Left lung (tissue), 10 donors: ENCODE results near the gene VPS52. TPM values are rescaled to one million over a fixed set of nuclear protein-coding genes. Genes with fewer than 3 reads are reported as not detected.

Experiments used
- ATAC-seq: fragments of 200-7000 bp; cut with Tn5 transposase; one replicate; pipeline ENCODE4 v1.9.1; 2020; ENCODE audit warnings: moderate library complexity
- DNase-seq, 4 donors: peaks; one replicate each; pipeline ENCODE4 v3.0.0-alpha.2; 2013 to 2020
- H3K27ac ChIP-seq, 2 donors: fragments of 200-600 bp; sonication (generic) in 1 of 2; one replicate each; pipeline versions ENCODE4 v1.5.0 to v1.8.0; 2020 to 2021
- H3K27me3 ChIP-seq, 2 donors: fragments of 200-600 bp; sonication (generic) in 1 of 2; one replicate each; pipeline versions ENCODE4 v1.5.0 to v1.8.0; 2020 to 2021
- H3K36me3 ChIP-seq, 2 donors: fragments of 200-600 bp; sonication (generic) in 1 of 2; one replicate each; pipeline versions ENCODE4 v1.5.0 to v1.8.0; 2020 to 2021
- H3K4me1 ChIP-seq, 2 donors: fragments of 200-600 bp; one replicate each; pipeline ENCODE4 v1.8.0; 2021
- H3K4me3 ChIP-seq, 2 donors: fragments of 200-600 bp; sonication (generic) in 1 of 2; one replicate each; pipeline versions ENCODE4 v1.5.0 to v1.8.0; 2020 to 2021; ENCODE audit warnings: mild to moderate bottlenecking in 1 of 2
- H3K9me3 ChIP-seq, 2 donors: fragments of 200-600 bp; sonication (generic) in 1 of 2; one replicate each; pipeline versions ENCODE4 v1.5.0 to v1.8.0; 2020 to 2021
- intact Hi-C, 2 donors: fragments of 100-400 bp; cut with DNase I; formaldehyde crosslinking; loops; one replicate each; pipeline versions ENCODE4 v1.11.2 to v1.14.2; 2022
- polyA plus RNA-seq, 6 donors: library from polyadenylated mRNA; unstranded; fragments of 120-200 nt; gene quantifications; one replicate each; pipeline ENCODE4 v1.2.1, GENCODE V29; 2013; ENCODE audit not compliant: insufficient read length in 6 of 6
- total RNA-seq, 2 donors: library from RNA; stranded (reverse); fragmentation: NEBNext Ultra II Directional; extraction: Animal tissue kit (Norgen Biotek cat#: 25700); gene quantifications; one replicate each; pipeline ENCODE4 v1.2.1, GENCODE V29; 2021
- TF ChIP-seq, protein P1 (sequence below), 2 donors: fragments of 200-600 bp; sonication (generic) in 1 of 2; IDR thresholded peaks; one replicate each; pipeline versions ENCODE4 v1.5.0 to v1.8.0; 2021; ENCODE audit warnings: antibody characterized with exemption in 2 of 2
- donor health status: DM: no; HTN: yes; CAD: no.
- donor health status: DM: no; HTN: no; CAD: no.

Gene VPS52
- total and polyA plus RNA-seq, 8 donors: 46.2 to 92.5 (median 84.7) TPM

DNA sequence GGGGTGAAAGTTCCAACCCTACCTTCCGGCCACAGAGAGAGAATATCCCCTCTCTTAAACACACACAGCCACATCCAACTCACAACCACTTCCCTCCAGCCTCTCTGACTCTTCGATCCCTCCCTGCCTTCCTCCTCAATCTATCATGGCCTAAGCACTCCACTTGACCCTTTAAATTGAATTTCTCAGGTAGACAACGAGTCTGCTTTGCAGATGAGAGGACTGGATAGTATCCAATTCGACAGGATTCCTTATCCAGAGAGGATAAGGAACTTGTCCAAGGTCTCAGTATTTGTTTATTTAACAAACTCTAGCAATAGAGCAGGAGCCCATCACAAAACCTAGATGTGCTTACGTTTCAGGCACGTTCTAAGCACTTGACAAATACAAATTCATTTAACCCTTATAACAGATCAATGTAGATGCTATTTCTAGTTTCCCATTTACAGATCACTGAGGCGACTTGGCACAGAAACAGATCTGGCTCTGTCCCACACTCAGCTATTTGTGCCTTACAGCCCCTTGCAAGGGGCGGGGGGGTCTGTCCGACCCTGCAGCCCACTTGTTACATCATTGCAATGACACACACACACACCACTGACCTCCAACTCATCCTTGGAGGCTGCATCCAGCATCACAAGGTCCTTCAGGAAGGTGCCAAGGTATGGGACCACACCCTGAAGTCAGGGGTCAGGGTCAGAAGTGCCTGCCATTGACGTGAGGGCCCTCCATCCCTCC, 22.6 kb upstream of the VPS52 start:
- H3K27ac ChIP-seq: no peak overlapping the region
- intact Hi-C loops: no loop called here
- peaks cover 14 to 45% of the 10 kb centered on the region in 2 donors for H3K4me1 ChIP-seq
- TF ChIP-seq, protein P1, sequence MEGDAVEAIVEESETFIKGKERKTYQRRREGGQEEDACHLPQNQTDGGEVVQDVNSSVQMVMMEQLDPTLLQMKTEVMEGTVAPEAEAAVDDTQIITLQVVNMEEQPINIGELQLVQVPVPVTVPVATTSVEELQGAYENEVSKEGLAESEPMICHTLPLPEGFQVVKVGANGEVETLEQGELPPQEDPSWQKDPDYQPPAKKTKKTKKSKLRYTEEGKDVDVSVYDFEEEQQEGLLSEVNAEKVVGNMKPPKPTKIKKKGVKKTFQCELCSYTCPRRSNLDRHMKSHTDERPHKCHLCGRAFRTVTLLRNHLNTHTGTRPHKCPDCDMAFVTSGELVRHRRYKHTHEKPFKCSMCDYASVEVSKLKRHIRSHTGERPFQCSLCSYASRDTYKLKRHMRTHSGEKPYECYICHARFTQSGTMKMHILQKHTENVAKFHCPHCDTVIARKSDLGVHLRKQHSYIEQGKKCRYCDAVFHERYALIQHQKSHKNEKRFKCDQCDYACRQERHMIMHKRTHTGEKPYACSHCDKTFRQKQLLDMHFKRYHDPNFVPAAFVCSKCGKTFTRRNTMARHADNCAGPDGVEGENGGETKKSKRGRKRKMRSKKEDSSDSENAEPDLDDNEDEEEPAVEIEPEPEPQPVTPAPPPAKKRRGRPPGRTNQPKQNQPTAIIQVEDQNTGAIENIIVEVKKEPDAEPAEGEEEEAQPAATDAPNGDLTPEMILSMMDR (IDR thresholded peaks at IDR 0.05): no peak
- H3K27me3 ChIP-seq: no peaks in the 10 kb centered on the region
- ATAC-seq: no peak
- no peaks in the 10 kb centered on the region for H3K9me3 ChIP-seq
- peak in 1 of 4 donors; percentile 11 for DNase-seq
- H3K36me3 ChIP-seq: peaks cover 0 to 62% of the 10 kb centered on the region in 2 donors
- H3K4me3 ChIP-seq: no peak overlapping the region

DNA sequence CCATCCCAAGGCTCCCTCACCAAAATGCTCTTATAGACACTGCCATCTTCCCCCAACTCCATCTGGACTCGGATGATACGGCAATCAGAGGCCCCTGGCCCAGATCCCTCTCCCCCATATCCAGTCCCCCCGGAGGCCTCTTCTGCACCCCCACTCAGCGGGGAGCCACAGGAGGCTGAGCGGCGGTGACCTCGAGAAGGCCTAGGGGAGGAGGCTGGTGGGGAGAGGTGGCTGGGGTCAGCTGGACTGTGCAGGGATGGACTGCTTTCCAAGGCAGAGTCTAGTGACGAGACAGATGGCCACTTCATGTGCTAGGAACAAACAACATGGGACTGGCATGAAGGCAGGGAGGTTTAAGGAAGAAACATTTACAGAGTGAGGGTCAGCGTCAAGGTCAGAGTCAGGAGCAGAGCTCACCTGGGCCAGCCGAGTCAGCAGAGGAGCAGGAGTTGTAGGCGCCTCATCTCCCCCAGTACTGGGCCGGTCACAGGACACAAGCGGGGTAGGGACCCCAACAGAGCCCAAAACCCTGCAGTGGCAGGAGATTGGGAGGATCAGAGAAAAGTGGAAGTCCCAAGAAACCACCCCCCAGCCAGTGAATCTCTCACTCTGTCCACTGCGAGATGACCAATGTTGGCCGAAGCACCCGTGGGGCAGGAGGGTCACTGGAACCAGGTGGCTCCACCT, 21.5 kb upstream of the VPS52 start:
- Histone ChIP-seq H3K4me3 (no peak overlapping the region), H3K27me3 (no peaks in the 10 kb centered on the region), H3K9me3 (no peaks in the 10 kb centered on the region), H3K36me3 (peaks cover 0 to 62% of the 10 kb centered on the region in 2 donors), H3K27ac (no peak overlapping the region), H3K4me1 (peaks cover 18 to 51% of the 10 kb centered on the region in 2 donors)
- no peak for ATAC-seq
- DNase-seq: peak in 1 of 4 donors; percentile 47
- intact Hi-C loops: no loop called here
- TF ChIP-seq, protein P1 (IDR thresholded peaks at IDR 0.05): no peak

DNA sequence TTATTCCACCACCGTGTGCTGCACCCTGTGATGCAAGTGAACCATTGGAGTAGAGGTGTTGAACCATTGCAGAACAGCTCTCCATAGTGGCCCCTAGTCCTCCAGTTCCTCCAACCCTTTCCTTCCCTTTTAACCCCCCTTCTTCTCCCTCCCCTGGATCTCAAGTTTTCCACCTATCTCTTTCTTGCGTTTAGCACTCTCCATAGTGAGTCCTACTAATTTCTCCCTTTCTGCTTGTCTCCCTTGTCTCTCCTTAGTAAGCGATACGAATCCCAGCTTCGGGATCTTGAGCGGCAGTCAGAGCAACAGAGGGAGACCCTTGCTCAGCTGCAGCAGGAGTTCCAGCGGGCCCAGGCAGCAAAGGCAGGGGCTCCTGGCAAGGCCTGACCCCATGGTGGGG, 18.8 kb upstream of the VPS52 start:
- Histone ChIP-seq H3K27ac (no peak overlapping the region), H3K4me3 (peak overlapping the region in 1 of 2 donors; percentile 83), H3K27me3 (no peaks in the 10 kb centered on the region), H3K4me1 (peaks cover 14 to 42% of the 10 kb centered on the region in 2 donors), H3K9me3 (no peaks in the 10 kb centered on the region), H3K36me3 (peaks cover 0 to 71% of the 10 kb centered on the region in 2 donors)
- ATAC-seq (no peak), DNase-seq (no peak)
- intact Hi-C loops: no loop called here
- TF ChIP-seq, protein P1 (IDR thresholded peaks at IDR 0.05): no peak

DNA sequence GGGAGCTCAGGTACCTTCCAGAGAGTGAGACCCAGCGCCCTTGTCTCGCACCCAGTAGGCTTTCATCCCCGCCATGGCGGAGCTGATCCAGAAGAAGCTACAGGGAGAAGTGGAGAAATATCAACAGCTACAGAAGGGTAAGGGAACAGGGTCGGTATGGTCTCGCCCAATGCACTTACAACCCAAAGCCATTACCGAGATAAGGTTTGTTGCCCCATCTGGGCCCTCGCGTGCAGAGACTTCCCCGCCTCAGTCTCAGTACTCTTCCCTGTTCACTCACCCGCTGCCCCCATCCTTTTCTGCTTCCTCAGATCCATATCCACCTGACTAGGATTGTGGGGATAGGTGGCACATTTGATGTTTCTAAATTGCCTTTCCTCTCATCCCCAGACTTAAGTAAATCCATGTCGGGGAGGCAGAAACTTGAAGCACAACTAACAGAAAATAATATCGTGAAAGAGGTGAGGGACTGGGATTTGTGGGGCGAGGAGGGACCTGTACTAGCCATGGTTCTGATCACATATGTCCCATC, 18.2 kb upstream of the VPS52 start:
- Histone ChIP-seq H3K4me1 (peaks cover 14 to 38% of the 10 kb centered on the region in 2 donors), H3K27ac (peak overlapping the region; percentile 68 to 77), H3K27me3 (no peaks in the 10 kb centered on the region), H3K4me3 (peak overlapping the region; percentile 66 to 83), H3K9me3 (no peaks in the 10 kb centered on the region), H3K36me3 (peaks cover 0 to 71% of the 10 kb centered on the region in 2 donors)
- intact Hi-C loops: no loop called here
- ATAC-seq (peak; percentile 13), DNase-seq (no peak)
- TF ChIP-seq, protein P1 (IDR thresholded peaks at IDR 0.05): no peak
